Gastrocnemius medialis (tissue), 4 donors: ENCODE results near the gene AUTS2.

Experiments used
- POLR2A ChIP-seq, 2 donors: fragments of 450-650 bp; IDR thresholded peaks; one replicate each; pipeline ENCODE4 v1.6.1; 2017; ENCODE audit warnings: antibody characterized with exemption in 2 of 2, mild to moderate bottlenecking in 2 of 2, moderate library complexity in 2 of 2
- TF ChIP-seq, protein P1 (sequence below), 5 experiments: fragments of 450-650 bp in 3 of 5; fragments of 200-600 bp in 2 of 5; sonication (generic) in 2 of 5; IDR thresholded peaks in 4 of 5; conservative IDR thresholded peaks in 1 of 5; 1 replicate in 4 of 5; 2 replicates in 1 of 5; pipeline ENCODE4 v1.5.1; 2016 to 2019; ENCODE audit warnings: antibody characterized with exemption in 5 of 5, mild to moderate bottlenecking in 3 of 5, moderate library complexity in 3 of 5

- TF ChIP-seq, protein P1, sequence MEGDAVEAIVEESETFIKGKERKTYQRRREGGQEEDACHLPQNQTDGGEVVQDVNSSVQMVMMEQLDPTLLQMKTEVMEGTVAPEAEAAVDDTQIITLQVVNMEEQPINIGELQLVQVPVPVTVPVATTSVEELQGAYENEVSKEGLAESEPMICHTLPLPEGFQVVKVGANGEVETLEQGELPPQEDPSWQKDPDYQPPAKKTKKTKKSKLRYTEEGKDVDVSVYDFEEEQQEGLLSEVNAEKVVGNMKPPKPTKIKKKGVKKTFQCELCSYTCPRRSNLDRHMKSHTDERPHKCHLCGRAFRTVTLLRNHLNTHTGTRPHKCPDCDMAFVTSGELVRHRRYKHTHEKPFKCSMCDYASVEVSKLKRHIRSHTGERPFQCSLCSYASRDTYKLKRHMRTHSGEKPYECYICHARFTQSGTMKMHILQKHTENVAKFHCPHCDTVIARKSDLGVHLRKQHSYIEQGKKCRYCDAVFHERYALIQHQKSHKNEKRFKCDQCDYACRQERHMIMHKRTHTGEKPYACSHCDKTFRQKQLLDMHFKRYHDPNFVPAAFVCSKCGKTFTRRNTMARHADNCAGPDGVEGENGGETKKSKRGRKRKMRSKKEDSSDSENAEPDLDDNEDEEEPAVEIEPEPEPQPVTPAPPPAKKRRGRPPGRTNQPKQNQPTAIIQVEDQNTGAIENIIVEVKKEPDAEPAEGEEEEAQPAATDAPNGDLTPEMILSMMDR (IDR thresholded peaks at IDR 0.05 in 4 of 5, conservative IDR thresholded peaks at IDR 0.05 in 1 of 5), result no peak
- TF ChIP-seq POLR2A (IDR thresholded peaks at IDR 0.05), result no peak
Observed at GRCh38 chr7:69708857-69709256, 110.6 kb downstream of the AUTS2 start.
